T47D (cell line): Measurements from ENCODE around the gene CAMK2D.

Source experiments
- DNase-seq, 2 experiments: peaks; one replicate each; pipeline versions ENCODE4 v3.0.0 to v3.0.0-alpha.2; 2011 to 2012; ENCODE audit warnings: low read depth in 1 of 2, low spot score in 1 of 2
- JUND ChIP-seq: IDR thresholded peaks from 2 replicates; pipeline ENCODE4 v1.6.1; 2012; ENCODE audit warnings: low read depth
- in situ Hi-C: cut with HindIII; loops from 2 replicates; pipeline ENCODE4 v1.10.0; 2016; ENCODE audit warnings: low sequenced_read_pairs, low pct_unique_long_range_greater_than_20kb

Gene CAMK2D

GRCh38 chr4:113760094-113760794, 1.3 kb downstream of the CAMK2D start:
- TF ChIP-seq JUND: no peak
- in situ Hi-C loops: no loop called here
- no peak for DNase-seq

- no peak for DNase-seq
- TF ChIP-seq JUND: no peak
- in situ Hi-C loops: no loop called here
These were observed 1.8 kb downstream of the CAMK2D start for GRCh38 chr4:113759696-113760093.

- no peak for TF ChIP-seq JUND
- in situ Hi-C loops: no loop called here
- DNase-seq: no peak
These were observed 3.2 kb downstream of the CAMK2D start for GRCh38 chr4:113758372-113758771.

- no peak for TF ChIP-seq JUND
- no peak for DNase-seq
- in situ Hi-C loops: no loop called here
These were observed 4.1 kb downstream of the CAMK2D start for GRCh38 chr4:113757486-113757885.

GRCh38 chr4:113756005-113756410, 5.5 kb downstream of the CAMK2D start:
- no peak for TF ChIP-seq JUND
- in situ Hi-C loops: no loop called here
- DNase-seq: no peak

- TF ChIP-seq JUND: no peak
- in situ Hi-C loops: no loop called here
- no peak for DNase-seq
These were observed 10.8 kb downstream of the CAMK2D start for GRCh38 chr4:113750734-113751133.

GRCh38 chr4:113750296-113750695, 11.2 kb downstream of the CAMK2D start:
- in situ Hi-C loops: no loop called here
- no peak for TF ChIP-seq JUND
- DNase-seq: no peak

- TF ChIP-seq JUND: no peak
- in situ Hi-C loops: no loop called here
- DNase-seq: no peak
These were observed 12.4 kb downstream of the CAMK2D start for GRCh38 chr4:113749178-113749577.

- no peak for TF ChIP-seq JUND
- in situ Hi-C loops: no loop called here
- no peak for DNase-seq
These were observed 13.6 kb downstream of the CAMK2D start for GRCh38 chr4:113747949-113748348.

- in situ Hi-C loops: no loop called here
- no peak for DNase-seq
- no peak for TF ChIP-seq JUND
These were observed 15.8 kb downstream of the CAMK2D start for GRCh38 chr4:113745711-113746110.

GRCh38 chr4:113744667-113745240, 16.8 kb downstream of the CAMK2D start:
- DNase-seq: no peak
- in situ Hi-C loops: no loop called here
- TF ChIP-seq JUND: no peak

- no peak for DNase-seq
- in situ Hi-C loops: no loop called here
- TF ChIP-seq JUND: no peak
These were observed 17.8 kb downstream of the CAMK2D start for GRCh38 chr4:113743690-113744089.

- TF ChIP-seq JUND: no peak
- DNase-seq: no peak
- in situ Hi-C loops: no loop called here
These were observed 18.9 kb downstream of the CAMK2D start for GRCh38 chr4:113742643-113743042.

- DNase-seq: no peak
- no peak for TF ChIP-seq JUND
- in situ Hi-C loops: no loop called here
These were observed 19.6 kb downstream of the CAMK2D start for GRCh38 chr4:113741956-113742355.
